ENCODE measurements around the gene CDH4.

DNA sequence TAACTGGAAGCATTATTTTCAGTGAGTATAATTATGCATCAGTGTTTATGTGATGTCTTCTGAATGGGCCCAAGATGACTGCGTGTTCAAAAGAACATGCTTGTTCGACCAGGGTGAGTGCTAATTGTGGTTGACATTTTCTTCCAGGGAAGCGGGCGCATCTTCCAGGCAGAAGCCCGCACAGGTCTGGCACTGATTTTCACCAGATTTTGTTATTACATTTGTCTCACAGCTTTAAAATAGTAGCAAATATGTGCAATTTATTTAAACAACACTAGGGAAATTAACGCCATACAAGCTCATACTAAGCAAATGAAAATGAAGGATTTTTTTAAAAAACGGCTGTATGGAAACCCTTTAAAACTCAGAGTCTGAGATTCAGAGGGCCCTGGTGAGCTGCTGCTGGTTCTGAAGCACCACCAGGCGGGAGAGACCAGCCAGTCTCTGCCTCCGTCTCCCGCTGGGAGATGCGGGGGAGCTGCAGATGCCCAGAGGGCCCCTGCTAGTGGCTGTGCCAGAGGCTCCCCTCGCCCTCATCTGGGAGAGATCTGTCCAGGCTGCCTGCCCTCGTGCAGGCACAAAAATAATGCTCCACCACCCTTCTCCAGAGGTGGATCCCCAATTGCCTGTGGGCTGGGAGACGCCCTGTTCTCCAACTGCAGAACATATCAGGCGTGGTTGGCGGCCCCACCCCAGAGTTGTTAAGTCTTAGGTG lies 516.7 kb downstream of the CDH4 start:
- TF ChIP-seq, protein P1, sequence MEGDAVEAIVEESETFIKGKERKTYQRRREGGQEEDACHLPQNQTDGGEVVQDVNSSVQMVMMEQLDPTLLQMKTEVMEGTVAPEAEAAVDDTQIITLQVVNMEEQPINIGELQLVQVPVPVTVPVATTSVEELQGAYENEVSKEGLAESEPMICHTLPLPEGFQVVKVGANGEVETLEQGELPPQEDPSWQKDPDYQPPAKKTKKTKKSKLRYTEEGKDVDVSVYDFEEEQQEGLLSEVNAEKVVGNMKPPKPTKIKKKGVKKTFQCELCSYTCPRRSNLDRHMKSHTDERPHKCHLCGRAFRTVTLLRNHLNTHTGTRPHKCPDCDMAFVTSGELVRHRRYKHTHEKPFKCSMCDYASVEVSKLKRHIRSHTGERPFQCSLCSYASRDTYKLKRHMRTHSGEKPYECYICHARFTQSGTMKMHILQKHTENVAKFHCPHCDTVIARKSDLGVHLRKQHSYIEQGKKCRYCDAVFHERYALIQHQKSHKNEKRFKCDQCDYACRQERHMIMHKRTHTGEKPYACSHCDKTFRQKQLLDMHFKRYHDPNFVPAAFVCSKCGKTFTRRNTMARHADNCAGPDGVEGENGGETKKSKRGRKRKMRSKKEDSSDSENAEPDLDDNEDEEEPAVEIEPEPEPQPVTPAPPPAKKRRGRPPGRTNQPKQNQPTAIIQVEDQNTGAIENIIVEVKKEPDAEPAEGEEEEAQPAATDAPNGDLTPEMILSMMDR (IDR thresholded peaks at IDR 0.05) = no peak
- TF ChIP-seq POLR2AphosphoS5 (IDR thresholded peaks at IDR 0.05) = no peak

Data from upper lobe of left lung (tissue), 4 donors.